Measurements from ENCODE around the gene FBXO2.

DNA sequence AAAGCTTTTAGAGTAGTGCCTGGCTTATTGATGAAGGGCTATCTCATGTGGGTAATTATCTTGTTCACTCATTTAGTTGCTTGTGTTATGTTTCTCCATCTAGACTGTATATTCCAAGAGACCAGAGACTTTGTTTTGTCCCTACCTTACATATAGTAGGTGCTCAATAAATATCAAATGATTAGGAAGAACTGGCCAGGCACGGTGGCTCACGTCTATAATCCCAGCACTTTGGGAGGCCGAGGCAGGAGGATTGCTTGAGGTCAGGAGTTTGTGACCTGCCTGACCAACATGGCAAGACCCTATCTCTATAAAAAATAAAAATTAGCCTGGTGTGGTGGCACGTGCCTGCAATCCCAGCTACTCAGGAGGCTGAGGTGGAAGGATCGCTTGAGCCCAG, 9.0 kb downstream of the FBXO2 start:
- TF ChIP-seq POLR2AphosphoS5 (IDR thresholded peaks at IDR 0.05) (no peak), POLR2A (IDR thresholded peaks at IDR 0.05) (no peak)
- TF ChIP-seq, protein P1, sequence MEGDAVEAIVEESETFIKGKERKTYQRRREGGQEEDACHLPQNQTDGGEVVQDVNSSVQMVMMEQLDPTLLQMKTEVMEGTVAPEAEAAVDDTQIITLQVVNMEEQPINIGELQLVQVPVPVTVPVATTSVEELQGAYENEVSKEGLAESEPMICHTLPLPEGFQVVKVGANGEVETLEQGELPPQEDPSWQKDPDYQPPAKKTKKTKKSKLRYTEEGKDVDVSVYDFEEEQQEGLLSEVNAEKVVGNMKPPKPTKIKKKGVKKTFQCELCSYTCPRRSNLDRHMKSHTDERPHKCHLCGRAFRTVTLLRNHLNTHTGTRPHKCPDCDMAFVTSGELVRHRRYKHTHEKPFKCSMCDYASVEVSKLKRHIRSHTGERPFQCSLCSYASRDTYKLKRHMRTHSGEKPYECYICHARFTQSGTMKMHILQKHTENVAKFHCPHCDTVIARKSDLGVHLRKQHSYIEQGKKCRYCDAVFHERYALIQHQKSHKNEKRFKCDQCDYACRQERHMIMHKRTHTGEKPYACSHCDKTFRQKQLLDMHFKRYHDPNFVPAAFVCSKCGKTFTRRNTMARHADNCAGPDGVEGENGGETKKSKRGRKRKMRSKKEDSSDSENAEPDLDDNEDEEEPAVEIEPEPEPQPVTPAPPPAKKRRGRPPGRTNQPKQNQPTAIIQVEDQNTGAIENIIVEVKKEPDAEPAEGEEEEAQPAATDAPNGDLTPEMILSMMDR (IDR thresholded peaks at IDR 0.05): no peak

All from prostate gland (tissue), 2 donors.